ENCODE measurements around the gene TCP11L1. TPM values are rescaled to one million over a fixed set of nuclear protein-coding genes. Genes with fewer than 3 reads are reported as not detected.

Gene TCP11L1
- total RNA-seq, 2 donors from 2014 or later = 54.0 to 63.7 TPM

- Mint-ChIP-seq H3K27me3 (ENCODE audit: insufficient read depth) (no peaks in the 10 kb centered on the region), H3K36me3 (ENCODE audit: low read depth) (peaks cover 11% of the 10 kb centered on the region), H3K4me3 (no peak overlapping the region), H3K27ac (no peak overlapping the region), H3K4me1 (peaks cover 9% of the 10 kb centered on the region), H3K9me3 (no peaks in the 10 kb centered on the region)
- no peak for TF ChIP-seq CTCF (conservative IDR thresholded peaks at IDR 0.05)
- no peak for DNase-seq
- Histone ChIP-seq H3K4me3 (ENCODE audit: low read length) (no peak overlapping the region), H3K27me3 (ENCODE audit: control insufficient read depth, insufficient read depth, low read length, poor library complexity, severe bottlenecking) (no peaks in the 10 kb centered on the region), H3K36me3 (ENCODE audit: control insufficient read depth, insufficient read depth, low read length) (peaks cover 11% of the 10 kb centered on the region), H3K9me3 (ENCODE audit: control insufficient read depth, low read length) (no peaks in the 10 kb centered on the region), H3K9ac (ENCODE audit: extremely low read depth, low read length, poor library complexity, severe bottlenecking) (no peak overlapping the region), H3K4me1 (ENCODE audit: control insufficient read depth, insufficient read depth, low read length) (no peaks in the 10 kb centered on the region), H3K27ac (ENCODE audit: low read depth, low read length) (no peak overlapping the region)
- 66 to 97% methylated on average over 3 to 4 of the region's 4 CpGs for WGBS, 2 experiments (ENCODE audit: insufficient coverage in 1 of 2, insufficient read length in 1 of 2)
Measured at GRCh38 chr11:33033493-33033892, 5.9 kb upstream of the TCP11L1 start.

- H3K4me1 ChIP-seq (ENCODE audit: control insufficient read depth, insufficient read depth, low read length) = no peaks in the 10 kb centered on the region
- no peaks in the 10 kb centered on the region for H3K9me3 Mint-ChIP-seq
- DNase-seq = no peak
- H3K4me3 ChIP-seq (ENCODE audit: low read length) = no peak overlapping the region
- peaks cover 11% of the 10 kb centered on the region for H3K36me3 Mint-ChIP-seq (ENCODE audit: low read depth)
- H3K36me3 ChIP-seq (ENCODE audit: control insufficient read depth, insufficient read depth, low read length) = peaks cover 11% of the 10 kb centered on the region
- TF ChIP-seq CTCF (conservative IDR thresholded peaks at IDR 0.05) = no peak
- no peak overlapping the region for H3K27ac Mint-ChIP-seq
- H3K27me3 Mint-ChIP-seq (ENCODE audit: insufficient read depth) = no peaks in the 10 kb centered on the region
- H3K4me1 Mint-ChIP-seq = peaks cover 5% of the 10 kb centered on the region
- no peaks in the 10 kb centered on the region for H3K27me3 ChIP-seq (ENCODE audit: control insufficient read depth, insufficient read depth, low read length, poor library complexity, severe bottlenecking)
- H3K27ac ChIP-seq (ENCODE audit: low read depth, low read length) = no peak overlapping the region
- no peak overlapping the region for H3K4me3 Mint-ChIP-seq
- H3K9ac ChIP-seq (ENCODE audit: extremely low read depth, low read length, poor library complexity, severe bottlenecking) = no peak overlapping the region
- 95 to 100% methylated on average over 1 of the region's 1 CpG for WGBS, 2 experiments (ENCODE audit: insufficient coverage in 1 of 2, insufficient read length in 1 of 2)
- H3K9me3 ChIP-seq (ENCODE audit: control insufficient read depth, low read length) = no peaks in the 10 kb centered on the region
Measured at GRCh38 chr11:33035011-33035410, 4.4 kb upstream of the TCP11L1 start.

GRCh38 chr11:33040033-33040861 lies 875 bp downstream of the TCP11L1 start:
- Mint-ChIP-seq H3K27ac (peak overlapping the region; percentile 40), H3K4me3 (peak overlapping the region; percentile 79), H3K9me3 (peaks cover 14% of the 10 kb centered on the region), H3K4me1 (peaks cover 25% of the 10 kb centered on the region), H3K27me3 (ENCODE audit: insufficient read depth) (no peaks in the 10 kb centered on the region), H3K36me3 (ENCODE audit: low read depth) (peaks cover 32% of the 10 kb centered on the region)
- TF ChIP-seq CTCF (conservative IDR thresholded peaks at IDR 0.05) = no peak
- no peaks in the 10 kb centered on the region for H3K4me1 ChIP-seq (ENCODE audit: control insufficient read depth, insufficient read depth, low read length)
- H3K36me3 ChIP-seq (ENCODE audit: control insufficient read depth, insufficient read depth, low read length) = peaks cover 24% of the 10 kb centered on the region
- H3K9ac ChIP-seq (ENCODE audit: extremely low read depth, low read length, poor library complexity, severe bottlenecking) = peak overlapping the region; percentile 76
- peaks cover 20% of the 10 kb centered on the region for H3K9me3 ChIP-seq (ENCODE audit: control insufficient read depth, low read length)
- peak overlapping the region; percentile 92 for H3K4me3 ChIP-seq (ENCODE audit: low read length)
- no peak for DNase-seq
- WGBS, 2 experiments (ENCODE audit: insufficient coverage in 1 of 2, insufficient read length in 1 of 2) = 9 to 13% methylated on average over 10 to 30 of the region's 30 CpGs
- no peaks in the 10 kb centered on the region for H3K27me3 ChIP-seq (ENCODE audit: control insufficient read depth, insufficient read depth, low read length, poor library complexity, severe bottlenecking)
- H3K27ac ChIP-seq (ENCODE audit: low read depth, low read length) = peak overlapping the region; percentile 87

All from endodermal cell (in vitro differentiated cells).